Measurements from ENCODE around the gene PHOSPHO2.

Gene PHOSPHO2

GRCh38 chr2:169664600-169664977 lies 29.7 kb upstream of the PHOSPHO2 start:
- no peak overlapping the region for H3K4me2 ChIP-seq (ENCODE audit: low read length)
- H3K36me3 ChIP-seq (ENCODE audit: control insufficient read depth, insufficient read depth, low read length), result no peaks in the 10 kb centered on the region
- TF ChIP-seq CTCF (IDR thresholded peaks at IDR 0.05), result no peak
- no peak overlapping the region for H3K27ac ChIP-seq
- no peaks in the 10 kb centered on the region for H3K27me3 ChIP-seq (ENCODE audit: control insufficient read depth, insufficient read depth, low read length)
- H2AFZ ChIP-seq, result no peak overlapping the region
- no peak overlapping the region for H3K9ac ChIP-seq
- no peaks in the 10 kb centered on the region for H3K79me2 ChIP-seq
- H3K9me3 ChIP-seq (ENCODE audit: control insufficient read depth, low read length), result no peaks in the 10 kb centered on the region
- H3K4me3 ChIP-seq (ENCODE audit: low read depth, low read length), result no peak overlapping the region
- H3K4me1 ChIP-seq, result no peaks in the 10 kb centered on the region

- H3K9ac ChIP-seq, result no peak overlapping the region
- H3K27ac ChIP-seq, result no peak overlapping the region
- no peaks in the 10 kb centered on the region for H3K4me1 ChIP-seq
- H3K9me3 ChIP-seq (ENCODE audit: control insufficient read depth, low read length), result no peaks in the 10 kb centered on the region
- no peaks in the 10 kb centered on the region for H3K27me3 ChIP-seq (ENCODE audit: control insufficient read depth, insufficient read depth, low read length)
- H3K4me2 ChIP-seq (ENCODE audit: low read length), result no peak overlapping the region
- no peak overlapping the region for H2AFZ ChIP-seq
- TF ChIP-seq CTCF (IDR thresholded peaks at IDR 0.05), result no peak
- H3K36me3 ChIP-seq (ENCODE audit: control insufficient read depth, insufficient read depth, low read length), result no peaks in the 10 kb centered on the region
- no peaks in the 10 kb centered on the region for H3K79me2 ChIP-seq
- H3K4me3 ChIP-seq (ENCODE audit: low read depth, low read length), result no peak overlapping the region
Measured at GRCh38 chr2:169664978-169665930, 29.0 kb upstream of the PHOSPHO2 start.

GRCh38 chr2:169667583-169667982 lies 26.7 kb upstream of the PHOSPHO2 start:
- Histone ChIP-seq H3K79me2 (no peaks in the 10 kb centered on the region), H3K9ac (no peak overlapping the region), H3K9me3 (ENCODE audit: control insufficient read depth, low read length) (no peaks in the 10 kb centered on the region), H3K27ac (no peak overlapping the region), H3K4me1 (no peaks in the 10 kb centered on the region), H3K4me3 (ENCODE audit: low read depth, low read length) (no peak overlapping the region), H3K27me3 (ENCODE audit: control insufficient read depth, insufficient read depth, low read length) (no peaks in the 10 kb centered on the region), H2AFZ (no peak overlapping the region), H3K36me3 (ENCODE audit: control insufficient read depth, insufficient read depth, low read length) (no peaks in the 10 kb centered on the region), H3K4me2 (ENCODE audit: low read length) (no peak overlapping the region)
- TF ChIP-seq CTCF (IDR thresholded peaks at IDR 0.05), result no peak

GRCh38 chr2:169670215-169670651 lies 24.0 kb upstream of the PHOSPHO2 start:
- no peak for TF ChIP-seq CTCF (IDR thresholded peaks at IDR 0.05)
- no peaks in the 10 kb centered on the region for H3K79me2 ChIP-seq
- no peaks in the 10 kb centered on the region for H3K36me3 ChIP-seq (ENCODE audit: control insufficient read depth, insufficient read depth, low read length)
- no peak overlapping the region for H3K9ac ChIP-seq
- H3K4me3 ChIP-seq (ENCODE audit: low read depth, low read length), result no peak overlapping the region
- no peaks in the 10 kb centered on the region for H3K9me3 ChIP-seq (ENCODE audit: control insufficient read depth, low read length)
- no peak overlapping the region for H3K4me2 ChIP-seq (ENCODE audit: low read length)
- no peaks in the 10 kb centered on the region for H3K4me1 ChIP-seq
- H2AFZ ChIP-seq, result no peak overlapping the region
- H3K27ac ChIP-seq, result no peak overlapping the region
- no peaks in the 10 kb centered on the region for H3K27me3 ChIP-seq (ENCODE audit: control insufficient read depth, insufficient read depth, low read length)

GRCh38 chr2:169670937-169671336 lies 23.3 kb upstream of the PHOSPHO2 start:
- Histone ChIP-seq H2AFZ (no peak overlapping the region), H3K9ac (no peak overlapping the region), H3K27me3 (ENCODE audit: control insufficient read depth, insufficient read depth, low read length) (no peaks in the 10 kb centered on the region), H3K27ac (no peak overlapping the region), H3K36me3 (ENCODE audit: control insufficient read depth, insufficient read depth, low read length) (no peaks in the 10 kb centered on the region), H3K9me3 (ENCODE audit: control insufficient read depth, low read length) (no peaks in the 10 kb centered on the region), H3K4me3 (ENCODE audit: low read depth, low read length) (no peak overlapping the region), H3K4me2 (ENCODE audit: low read length) (no peak overlapping the region), H3K4me1 (no peaks in the 10 kb centered on the region), H3K79me2 (no peaks in the 10 kb centered on the region)
- no peak for TF ChIP-seq CTCF (IDR thresholded peaks at IDR 0.05)

Data from parathyroid adenoma (tissue), 2 donors.